Femur (tissue), 1 donor: ENCODE measurements around the gene CLDND2.

Experiments
- DNase-seq: peaks from one replicate; pipeline ENCODE4 v3.0.0-alpha.2; 2017

The CLDND2 gene

GRCh38 chr19:51380379-51380778, 11.6 kb upstream of the CLDND2 start:
- DNase-seq: no peak

- DNase-seq: no peak
These were observed 8.6 kb upstream of the CLDND2 start for GRCh38 chr19:51377422-51377821.

- no peak for DNase-seq
These were observed 6.9 kb upstream of the CLDND2 start for GRCh38 chr19:51375504-51376221.

GRCh38 chr19:51372649-51373504, 4.1 kb upstream of the CLDND2 start, which contains the start of gene NKG7:
Gene NKG7 (minus strand): TSS chr19:51372654. CDS start chr19:51372535, 119 bp downstream.
- no peak for DNase-seq

- no peak for DNase-seq
These were observed 3.3 kb upstream of the CLDND2 start for GRCh38 chr19:51372021-51372648.

- no peak for DNase-seq
These were observed 2.4 kb upstream of the CLDND2 start for GRCh38 chr19:51371186-51371690.

- DNase-seq: no peak
These were observed 1.4 kb upstream of the CLDND2 start for GRCh38 chr19:51370230-51370629.

GRCh38 chr19:51367565-51368365, 1.0 kb downstream of the CLDND2 start:
- DNase-seq: peak; percentile 99

GRCh38 chr19:51367255-51367564, 1.6 kb downstream of the CLDND2 start:
- DNase-seq: no peak

GRCh38 chr19:51366389-51367254, 2.2 kb downstream of the CLDND2 start:
- DNase-seq: peak; percentile 99

GRCh38 chr19:51365965-51366388, 2.8 kb downstream of the CLDND2 start, which contains the start of gene ETFB:
Gene ETFB (minus strand): TSS chr19:51366388. CDS start chr19:51366326, 62 bp downstream.
- no peak for DNase-seq

GRCh38 chr19:51365211-51365964, 3.4 kb downstream of the CLDND2 start:
- peak; percentile 36 for DNase-seq

- no peak for DNase-seq
These were observed 4.3 kb downstream of the CLDND2 start for GRCh38 chr19:51364200-51365106.

GRCh38 chr19:51361239-51361638, 7.6 kb downstream of the CLDND2 start:
- no peak for DNase-seq

GRCh38 chr19:51359294-51359693, 9.5 kb downstream of the CLDND2 start:
- DNase-seq: no peak

GRCh38 chr19:51357952-51358351, 10.9 kb downstream of the CLDND2 start:
- DNase-seq: no peak

GRCh38 chr19:51356159-51356801, 12.5 kb downstream of the CLDND2 start:
- DNase-seq: no peak

- no peak for DNase-seq
These were observed 14.1 kb downstream of the CLDND2 start for GRCh38 chr19:51354742-51355148.
